H9 (cell line): ENCODE data around the gene GPR146. TPM values are rescaled to one million over a fixed set of nuclear protein-coding genes. Genes with fewer than 3 reads are reported as not detected.
A peak's percentile ranks its signal among the peaks of the same experiment; 100 is the strongest.

Source experiments
- DNase-seq: peaks from one replicate; pipeline ENCODE4 v3.0.0-alpha.2; 2017
- H2AFZ ChIP-seq: one replicate; pipeline ENCODE4 v1.6.1; 2013; ENCODE audit warnings: mild to moderate bottlenecking, low read length, control low read depth, moderate library complexity
- H2AK5ac ChIP-seq: 2 replicates; pipeline ENCODE4 v1.6.1; 2013; ENCODE audit warnings: low read length, control low read depth, mixed read lengths; ENCODE audit not compliant: insufficient read length
- H2BK120ac ChIP-seq: one replicate; pipeline ENCODE4 v1.6.1; 2013; ENCODE audit warnings: low read depth, mild to moderate bottlenecking, low read length, control low read depth, inconsistent platforms; ENCODE audit not compliant: poor library complexity, severe bottlenecking
- H2BK12ac ChIP-seq: 2 replicates; pipeline ENCODE4 v1.6.1; 2013; ENCODE audit warnings: low read length, control low read depth, mixed read lengths, low read depth; ENCODE audit not compliant: insufficient read length
- H2BK15ac ChIP-seq: 2 replicates; pipeline ENCODE4 v1.6.1; 2013; ENCODE audit warnings: low read depth, low read length, control low read depth
- H2BK20ac ChIP-seq: one replicate; pipeline ENCODE4 v1.6.1; 2013; ENCODE audit warnings: low read depth, mild to moderate bottlenecking, low read length, control low read depth, inconsistent platforms; ENCODE audit not compliant: poor library complexity, severe bottlenecking
- H2BK5ac ChIP-seq: 2 replicates; pipeline ENCODE4 v1.6.1; 2013; ENCODE audit warnings: low read length, control low read depth, mixed read lengths; ENCODE audit not compliant: insufficient read length
- H3K14ac ChIP-seq: 2 replicates; pipeline ENCODE4 v1.6.1; 2013; ENCODE audit warnings: low read length, control low read depth; ENCODE audit not compliant: insufficient read depth
- H3K18ac ChIP-seq: 2 replicates; pipeline ENCODE4 v1.6.1; 2013; ENCODE audit warnings: low read depth, mild to moderate bottlenecking, mixed read lengths, low read length, control low read depth; ENCODE audit not compliant: insufficient read length
- H3K23ac ChIP-seq: 2 replicates; pipeline ENCODE4 v1.6.1; 2013; ENCODE audit warnings: low read length, control low read depth, mixed read lengths, low read depth; ENCODE audit not compliant: insufficient read length
- H3K23me2 ChIP-seq: 2 replicates; pipeline ENCODE4 v1.6.1; 2013; ENCODE audit warnings: low read depth, mild to moderate bottlenecking, mixed read lengths, low read length, control low read depth; ENCODE audit not compliant: insufficient read length, poor library complexity, severe bottlenecking
- H3K27ac ChIP-seq: 2 replicates; pipeline ENCODE4 v1.5.1; 2013; ENCODE audit warnings: low read length, control low read depth, mixed read lengths, low read depth; ENCODE audit not compliant: insufficient read length
- H3K27me3 ChIP-seq: 2 replicates; pipeline ENCODE4 v1.6.1; 2013; ENCODE audit warnings: low read length, control low read depth, inconsistent platforms; ENCODE audit not compliant: insufficient read depth
- H3K4ac ChIP-seq: 2 replicates; pipeline ENCODE4 v1.6.1; 2013; ENCODE audit warnings: low read depth, mild to moderate bottlenecking, control low read depth, inconsistent platforms, low read length, moderate library complexity
- H3K4me1 ChIP-seq: 2 replicates; pipeline ENCODE4 v1.6.1; 2013; ENCODE audit warnings: low read length, control low read depth, inconsistent platforms; ENCODE audit not compliant: insufficient read depth
- H3K4me2 ChIP-seq: 2 replicates; pipeline ENCODE4 v1.6.1; 2013; ENCODE audit warnings: low read length, control low read depth, mixed read lengths; ENCODE audit not compliant: insufficient read length, insufficient read depth
- H3K56ac ChIP-seq: 2 replicates; pipeline ENCODE4 v1.6.1; 2013; ENCODE audit warnings: low read depth, mild to moderate bottlenecking, mixed read lengths, low read length, control low read depth; ENCODE audit not compliant: insufficient read length
- H3K79me1 ChIP-seq: 2 replicates; pipeline ENCODE4 v1.6.1; 2013; ENCODE audit warnings: low read depth, mild to moderate bottlenecking, moderate library complexity, low read length, control low read depth, inconsistent platforms; ENCODE audit not compliant: insufficient read depth, poor library complexity, severe bottlenecking
- H3K79me2 ChIP-seq: 2 replicates; pipeline ENCODE4 v1.6.1; 2013; ENCODE audit warnings: low read length, control low read depth, inconsistent platforms; ENCODE audit not compliant: insufficient read depth
- H3K9ac ChIP-seq: 2 replicates; pipeline ENCODE4 v1.6.1; 2013; ENCODE audit warnings: low read length, control low read depth, mixed read lengths; ENCODE audit not compliant: insufficient read length; ENCODE audit errors: extremely low read depth
- H3K9me3 ChIP-seq: one replicate; pipeline ENCODE4 v1.6.1; 2013; ENCODE audit warnings: low read depth, low read length, inconsistent platforms; ENCODE audit not compliant: control insufficient read depth
- H3T11ph ChIP-seq: one replicate; pipeline ENCODE4 v1.6.1; 2013; ENCODE audit warnings: mild to moderate bottlenecking, low read length, control low read depth, inconsistent platforms
- H4K20me1 ChIP-seq: one replicate; pipeline ENCODE4 v1.6.1; 2013; ENCODE audit not compliant: control insufficient read depth, insufficient read length, insufficient read depth
- H4K5ac ChIP-seq: 2 replicates; pipeline ENCODE4 v1.6.1; 2013; ENCODE audit warnings: low read depth, mild to moderate bottlenecking, mixed read lengths, low read length, control low read depth; ENCODE audit not compliant: insufficient read length
- H4K8ac ChIP-seq: replicated peaks from 2 replicates; pipeline ENCODE4 v1.6.1; 2013; ENCODE audit warnings: low read length, control low read depth, mixed read lengths, low read depth; ENCODE audit not compliant: insufficient read length
- H4K91ac ChIP-seq: 2 replicates; pipeline ENCODE4 v1.6.1; 2013; ENCODE audit warnings: low read depth, mild to moderate bottlenecking, moderate library complexity, mixed read lengths, low read length, control low read depth; ENCODE audit not compliant: insufficient read length
- H3K27ac Mint-ChIP-seq, 3 experiments: 2 replicates in 2 of 3; 3 replicates in 1 of 3; pipeline ENCODE4 v1.8.0; 2020 to 2021; ENCODE audit warnings: mixed read lengths in 3 of 3, mild to moderate bottlenecking in 1 of 3, moderate library complexity in 1 of 3
- H3K27me3 Mint-ChIP-seq: 2 replicates; pipeline ENCODE4 v1.8.0; 2021; ENCODE audit warnings: low read depth, mild to moderate bottlenecking, moderate library complexity, mixed read lengths
- H3K36me3 Mint-ChIP-seq, 3 experiments: 2 replicates in 2 of 3; 3 replicates in 1 of 3; pipeline ENCODE4 v1.8.0; 2020 to 2021; ENCODE audit warnings: low read depth in 3 of 3, mixed read lengths in 3 of 3; ENCODE audit not compliant: insufficient read depth in 1 of 3
- H3K4me1 Mint-ChIP-seq, 2 experiments: 2 replicates each; pipeline ENCODE4 v1.8.0; 2020; ENCODE audit warnings: mixed read lengths in 2 of 2
- H3K4me3 Mint-ChIP-seq, 2 experiments: 2 replicates in 1 of 2; 3 replicates in 1 of 2; pipeline ENCODE4 v1.8.0; 2020 to 2021; ENCODE audit warnings: mild to moderate bottlenecking in 2 of 2, mixed read lengths in 2 of 2, moderate library complexity in 1 of 2
- H3K9me3 Mint-ChIP-seq, 2 experiments: 2 replicates in 1 of 2; 3 replicates in 1 of 2; pipeline ENCODE4 v1.8.0; 2020; ENCODE audit warnings: mild to moderate bottlenecking in 2 of 2, mixed read lengths in 2 of 2, moderate library complexity in 1 of 2
- CTCF ChIP-seq: fragments of 200-600 bp; sonication (generic); conservative IDR thresholded peaks from 3 replicates; pipeline ENCODE4 v1.8.0; 2021; ENCODE audit warnings: antibody characterized with exemption, mild to moderate bottlenecking
- WGBS: extraction: QIAGEN DNeasy Blood & Tissue Kit; methylation state at CpG from one replicate; pipeline ENCODE4 v1.1.7; 2013; ENCODE audit warnings: missing lambda C conversion rate, low lambda C conversion rate, mixed read lengths; ENCODE audit not compliant: insufficient read length; ENCODE audit errors: extremely low coverage; 5-methylcytosine and 5-hydroxymethylcytosine counted together
- total RNA-seq: library from RNA; stranded (reverse); gene quantifications from 2 replicates; pipeline ENCODE4 v1.2.1, GENCODE V29; 2021

Gene GPR146
- total RNA-seq, 1 experiment from 2014 or later: 1.4 TPM

GRCh38 chr7:1080921-1081255, 36.5 kb downstream of the GPR146 start:
- Histone ChIP-seq H3K4me2 (no peak overlapping the region), H2BK120ac (no peak overlapping the region), H4K20me1 (no peaks in the 10 kb centered on the region), H3K4me1 (no peaks in the 10 kb centered on the region), H3K79me2 (no peaks in the 10 kb centered on the region), H2AFZ (no peak overlapping the region), H4K5ac (no peak overlapping the region), H2BK12ac (no peak overlapping the region), H3K23me2 (no peaks in the 10 kb centered on the region), H3K4ac (no peak overlapping the region), H3K14ac (no peak overlapping the region), H3T11ph (no peak overlapping the region), H2BK20ac (no peak overlapping the region), H2AK5ac (no peak overlapping the region), H2BK5ac (no peak overlapping the region), H3K27ac (no peak overlapping the region), H2BK15ac (no peak overlapping the region), H3K9ac (no peak overlapping the region), H3K9me3 (no peaks in the 10 kb centered on the region), H4K8ac (no peak overlapping the region), H3K23ac (no peak overlapping the region), H4K91ac (no peak overlapping the region), H3K27me3 (no peaks in the 10 kb centered on the region), H3K56ac (no peak overlapping the region), H3K18ac (no peak overlapping the region), H3K79me1 (no peaks in the 10 kb centered on the region)
- peak overlapping the region in 1 of 3 experiments; percentile 77; a peak in 2 of 7 replicates for H3K27ac Mint-ChIP-seq
- H3K4me3 Mint-ChIP-seq: no peak overlapping the region
- WGBS: no CpG with 5 or more reads among the region's 16 CpGs
- peaks cover 0 to 3% (median 0%) of the 10 kb centered on the region in 3 experiments; a peak in 2 of 7 replicates for H3K36me3 Mint-ChIP-seq
- 0 out of 4 replicates have a peak, but pooled peaks cover 0 to 6% of the 10 kb centered on the region in 2 experiments for H3K4me1 Mint-ChIP-seq
- no peak for TF ChIP-seq CTCF
- H3K27me3 Mint-ChIP-seq: no peaks in the 10 kb centered on the region
- H3K9me3 Mint-ChIP-seq: no peaks in the 10 kb centered on the region
- DNase-seq: no peak
